T-helper 2 cell treated with Interferon-gamma antibody and Interleukin-4, amounts not matched to agents 100 ng/mL and 5 ng/mL, for 36 hours (primary cell): ENCODE results near the gene TEAD1. TPM values are rescaled to one million over a fixed set of nuclear protein-coding genes. Genes with fewer than 3 reads are reported as not detected.

ENCODE experiments used
- intact Hi-C: fragments of 100-400 bp; cut with micrococcal nuclease; formaldehyde crosslinking; loops from one replicate; pipeline ENCODE4 v1.15.1; 2023
- total RNA-seq: library from RNA; stranded (reverse); gene quantifications from 2 replicates; pipeline ENCODE4 v1.2.3, GENCODE V29; 2022

The TEAD1 gene
- total RNA-seq, 1 donor from 2014 or later, result 0.18 TPM

- intact Hi-C loops, result no loop called here
Measured at GRCh38 chr11:12785901-12786300, 111.7 kb downstream of the TEAD1 start.

GRCh38 chr11:12786450-12786849 lies 112.2 kb downstream of the TEAD1 start:
- intact Hi-C loops, result no loop called here

- intact Hi-C loops, result no loop called here
Measured at GRCh38 chr11:12786891-12787290, 112.7 kb downstream of the TEAD1 start.

GRCh38 chr11:12787847-12788246 lies 113.6 kb downstream of the TEAD1 start:
- intact Hi-C loops, result no loop called here

GRCh38 chr11:12789054-12789453 lies 114.8 kb downstream of the TEAD1 start:
- intact Hi-C loops, result no loop called here

- intact Hi-C loops, result no loop called here
Measured at GRCh38 chr11:12789596-12790215, 115.5 kb downstream of the TEAD1 start.

GRCh38 chr11:12790861-12791616 lies 116.8 kb downstream of the TEAD1 start:
- intact Hi-C loops, result no loop called here

- intact Hi-C loops, result no loop called here
Measured at GRCh38 chr11:12792018-12792417, 117.8 kb downstream of the TEAD1 start.

- intact Hi-C loops, result no loop called here
Measured at GRCh38 chr11:12792590-12792989, 118.4 kb downstream of the TEAD1 start.

GRCh38 chr11:12793065-12793464 lies 118.8 kb downstream of the TEAD1 start:
- intact Hi-C loops, result no loop called here

GRCh38 chr11:12793506-12793905 lies 119.3 kb downstream of the TEAD1 start:
- intact Hi-C loops, result no loop called here

- intact Hi-C loops, result no loop called here
Measured at GRCh38 chr11:12794576-12795230, 120.5 kb downstream of the TEAD1 start.

GRCh38 chr11:12797996-12798395 lies 123.8 kb downstream of the TEAD1 start:
- intact Hi-C loops, result no loop called here

- intact Hi-C loops, result no loop called here
Measured at GRCh38 chr11:12798609-12799011, 124.4 kb downstream of the TEAD1 start.

GRCh38 chr11:12799334-12799835 lies 125.2 kb downstream of the TEAD1 start:
- intact Hi-C loops, result no loop called here

GRCh38 chr11:12800032-12800671 lies 125.9 kb downstream of the TEAD1 start:
- intact Hi-C loops, result no loop called here

GRCh38 chr11:12800871-12801270 lies 126.7 kb downstream of the TEAD1 start:
- intact Hi-C loops, result no loop called here

GRCh38 chr11:12801976-12802375 lies 127.8 kb downstream of the TEAD1 start:
- intact Hi-C loops, result no loop called here

- intact Hi-C loops, result no loop called here
Measured at GRCh38 chr11:12802418-12803085, 128.3 kb downstream of the TEAD1 start.

- intact Hi-C loops, result no loop called here
Measured at GRCh38 chr11:12803086-12803826, 129.0 kb downstream of the TEAD1 start.

- intact Hi-C loops, result no loop called here
Measured at GRCh38 chr11:12806113-12806512, 131.9 kb downstream of the TEAD1 start.
